ENCODE results near the gene AMMECR1.

GRCh38 chrX:110281377-110281776, 36.5 kb downstream of the AMMECR1 start:
- TF ChIP-seq RCOR1 (IDR thresholded peaks at IDR 0.05; ENCODE audit: insufficient replicate concordance, low read length) (no peak), NFE2L2 (IDR thresholded peaks at IDR 0.05; ENCODE audit: low read depth, low read length) (no peak), POLR2A (IDR thresholded peaks at IDR 0.05; ENCODE audit: low read depth, low read length) (no peak), CHD1 (IDR thresholded peaks at IDR 0.05; ENCODE audit: low read depth, low read length) (no peak), MAFK (IDR thresholded peaks at IDR 0.05; ENCODE audit: low read depth, low read length) (no peak), BHLHE40 (IDR thresholded peaks at IDR 0.05; ENCODE audit: low read depth, low read length) (no peak), CEBPB (IDR thresholded peaks at IDR 0.05; ENCODE audit: low read depth, low read length) (no peak), RAD21 (IDR thresholded peaks at IDR 0.05; ENCODE audit: low read length) (no peak), MXI1 (IDR thresholded peaks at IDR 0.05; ENCODE audit: borderline replicate concordance, low read depth, low read length) (no peak), FOS (IDR thresholded peaks at IDR 0.05; ENCODE audit: low read depth, low read length) (no peak), MAZ (IDR thresholded peaks at IDR 0.05; ENCODE audit: borderline replicate concordance, low read depth, low read length) (no peak), USF2 (IDR thresholded peaks at IDR 0.05; ENCODE audit: low read depth, low read length) (no peak)
- TF ChIP-seq, protein P1, sequence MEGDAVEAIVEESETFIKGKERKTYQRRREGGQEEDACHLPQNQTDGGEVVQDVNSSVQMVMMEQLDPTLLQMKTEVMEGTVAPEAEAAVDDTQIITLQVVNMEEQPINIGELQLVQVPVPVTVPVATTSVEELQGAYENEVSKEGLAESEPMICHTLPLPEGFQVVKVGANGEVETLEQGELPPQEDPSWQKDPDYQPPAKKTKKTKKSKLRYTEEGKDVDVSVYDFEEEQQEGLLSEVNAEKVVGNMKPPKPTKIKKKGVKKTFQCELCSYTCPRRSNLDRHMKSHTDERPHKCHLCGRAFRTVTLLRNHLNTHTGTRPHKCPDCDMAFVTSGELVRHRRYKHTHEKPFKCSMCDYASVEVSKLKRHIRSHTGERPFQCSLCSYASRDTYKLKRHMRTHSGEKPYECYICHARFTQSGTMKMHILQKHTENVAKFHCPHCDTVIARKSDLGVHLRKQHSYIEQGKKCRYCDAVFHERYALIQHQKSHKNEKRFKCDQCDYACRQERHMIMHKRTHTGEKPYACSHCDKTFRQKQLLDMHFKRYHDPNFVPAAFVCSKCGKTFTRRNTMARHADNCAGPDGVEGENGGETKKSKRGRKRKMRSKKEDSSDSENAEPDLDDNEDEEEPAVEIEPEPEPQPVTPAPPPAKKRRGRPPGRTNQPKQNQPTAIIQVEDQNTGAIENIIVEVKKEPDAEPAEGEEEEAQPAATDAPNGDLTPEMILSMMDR (conservative IDR thresholded peaks at IDR 0.05; ENCODE audit: low read depth, low read length), result no peak
- TF ChIP-seq, protein P2, sequence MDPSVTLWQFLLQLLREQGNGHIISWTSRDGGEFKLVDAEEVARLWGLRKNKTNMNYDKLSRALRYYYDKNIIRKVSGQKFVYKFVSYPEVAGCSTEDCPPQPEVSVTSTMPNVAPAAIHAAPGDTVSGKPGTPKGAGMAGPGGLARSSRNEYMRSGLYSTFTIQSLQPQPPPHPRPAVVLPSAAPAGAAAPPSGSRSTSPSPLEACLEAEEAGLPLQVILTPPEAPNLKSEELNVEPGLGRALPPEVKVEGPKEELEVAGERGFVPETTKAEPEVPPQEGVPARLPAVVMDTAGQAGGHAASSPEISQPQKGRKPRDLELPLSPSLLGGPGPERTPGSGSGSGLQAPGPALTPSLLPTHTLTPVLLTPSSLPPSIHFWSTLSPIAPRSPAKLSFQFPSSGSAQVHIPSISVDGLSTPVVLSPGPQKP (IDR thresholded peaks at IDR 0.05; ENCODE audit: borderline replicate concordance, low read depth, low read length), result no peak
